Astrocyte (in vitro differentiated cells and primary cell): Measurements from ENCODE around the gene KXD1. TPM values are rescaled to one million over a fixed set of nuclear protein-coding genes. Genes with fewer than 3 reads are reported as not detected.
A peak's percentile ranks its signal among the peaks of the same experiment; 100 is the strongest.

Source experiments
- DNase-seq: peaks from one replicate; pipeline ENCODE4 v3.0.0-alpha.2; 2010; ENCODE audit warnings: low read depth
- FAIRE-seq: peaks from 2 replicates; lab custom pipeline; 2011; peaks lifted over from hg19 to GRCh38; lab: Jason Lieb, UNC
- H2AFZ ChIP-seq: 2 replicates; pipeline ENCODE4 v1.6.0; 2012; ENCODE audit warnings: low read depth, low read length, inconsistent platforms
- H3K27ac ChIP-seq: 2 replicates; pipeline ENCODE4 v1.5.1; 2011; ENCODE audit warnings: low read depth, low read length, inconsistent platforms
- H3K27me3 ChIP-seq: 2 replicates; pipeline ENCODE4 v1.6.0; 2011; ENCODE audit warnings: low read length, inconsistent platforms; ENCODE audit not compliant: insufficient read depth
- H3K36me3 ChIP-seq: 2 replicates; pipeline ENCODE4 v1.5.1; 2011; ENCODE audit warnings: low read length, inconsistent platforms; ENCODE audit not compliant: insufficient read depth
- H3K4me1 ChIP-seq: 2 replicates; pipeline ENCODE4 v1.5.1; 2011; ENCODE audit warnings: low read length, inconsistent platforms; ENCODE audit not compliant: insufficient read depth
- H3K4me2 ChIP-seq: 2 replicates; pipeline ENCODE4 v1.6.0; 2012; ENCODE audit warnings: low read length, inconsistent platforms
- H3K4me3 ChIP-seq: 2 replicates; pipeline ENCODE4 v1.5.1; 2011; ENCODE audit warnings: low read depth, mild to moderate bottlenecking, low read length, inconsistent platforms; ENCODE audit not compliant: insufficient read depth
- H3K79me2 ChIP-seq: 2 replicates; pipeline ENCODE4 v1.6.0; 2012; ENCODE audit warnings: mild to moderate bottlenecking, low read length, inconsistent platforms; ENCODE audit not compliant: insufficient read depth
- H3K9ac ChIP-seq: 2 replicates; pipeline ENCODE4 v1.6.0; 2012; ENCODE audit warnings: mild to moderate bottlenecking, low read length, inconsistent platforms
- H3K9me3 ChIP-seq: 2 replicates; pipeline ENCODE4 v1.5.1; 2012; ENCODE audit warnings: low read depth, mild to moderate bottlenecking, low read length, inconsistent platforms; ENCODE audit not compliant: insufficient read depth
- H4K20me1 ChIP-seq: 2 replicates; pipeline ENCODE4 v1.6.0; 2012; ENCODE audit warnings: low read length, inconsistent platforms; ENCODE audit not compliant: insufficient read depth
- H3K27ac Mint-ChIP-seq: one replicate; pipeline ENCODE4 v1.8.0; 2021; ENCODE audit warnings: mild to moderate bottlenecking, mixed read lengths; ENCODE audit not compliant: unreplicated experiment
- H3K27me3 Mint-ChIP-seq: one replicate; pipeline ENCODE4 v1.8.0; 2021; ENCODE audit warnings: low read depth, mixed read lengths; ENCODE audit not compliant: unreplicated experiment
- H3K36me3 Mint-ChIP-seq: one replicate; pipeline ENCODE4 v1.8.0; 2021; ENCODE audit warnings: low read depth, mixed read lengths; ENCODE audit not compliant: unreplicated experiment
- H3K4me1 Mint-ChIP-seq: one replicate; pipeline ENCODE4 v1.8.0; 2021; ENCODE audit warnings: low read depth, mixed read lengths; ENCODE audit not compliant: unreplicated experiment
- H3K4me3 Mint-ChIP-seq: one replicate; pipeline ENCODE4 v1.8.0; 2021; ENCODE audit warnings: mild to moderate bottlenecking, moderate library complexity, mixed read lengths; ENCODE audit not compliant: unreplicated experiment
- H3K9me3 Mint-ChIP-seq: one replicate; pipeline ENCODE4 v1.8.0; 2021; ENCODE audit warnings: mild to moderate bottlenecking, mixed read lengths; ENCODE audit not compliant: unreplicated experiment
- EZH2 ChIP-seq: IDR thresholded peaks from 2 replicates; pipeline ENCODE4 v1.6.1; 2012; ENCODE audit warnings: mild to moderate bottlenecking, low read length, inconsistent platforms; ENCODE audit not compliant: insufficient read depth
- total RNA-seq: library from RNA; stranded (reverse); gene quantifications from 2 replicates; pipeline ENCODE4 v1.2.1, GENCODE V29; 2021
- TF ChIP-seq, protein P1 (sequence below): IDR thresholded peaks from 2 replicates; pipeline ENCODE4 v1.5.1; 2011; ENCODE audit warnings: low read depth, mild to moderate bottlenecking, inconsistent platforms, low read length, moderate library complexity; ENCODE audit not compliant: insufficient read depth

The KXD1 gene
- total RNA-seq, 1 donor from 2014 or later = 80.2 TPM

DNA sequence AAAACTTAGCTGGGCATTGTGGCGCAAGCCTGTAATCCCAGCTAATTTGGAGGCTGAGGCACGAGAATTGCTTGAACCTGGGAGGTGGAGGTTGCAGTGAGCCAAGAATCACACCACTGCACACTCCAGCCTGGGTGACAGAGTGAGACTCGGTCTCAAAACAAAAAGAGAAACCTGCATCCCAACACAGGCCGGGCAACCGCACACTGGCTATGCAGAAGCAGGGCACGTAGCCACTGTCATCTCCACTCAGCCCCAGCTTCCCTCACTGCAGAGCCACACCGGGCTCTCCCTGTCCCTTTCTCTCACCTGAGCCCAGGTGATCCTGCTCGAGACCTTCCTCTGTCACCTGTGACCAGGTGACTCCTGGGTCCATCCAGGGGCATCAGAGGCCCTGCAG, 47.5 kb upstream of the KXD1 start:
- Histone ChIP-seq H3K9me3 (no peaks in the 10 kb centered on the region), H3K4me1 (peaks cover 14% of the 10 kb centered on the region), H3K79me2 (peaks cover 92% of the 10 kb centered on the region), H2AFZ (no peak overlapping the region), H3K36me3 (no peaks in the 10 kb centered on the region), H3K27ac (no peak overlapping the region), H4K20me1 (peaks cover 98% of the 10 kb centered on the region), H3K27me3 (no peaks in the 10 kb centered on the region), H3K4me2 (no peak overlapping the region), H3K4me3 (no peak overlapping the region), H3K9ac (no peak overlapping the region)
- Mint-ChIP-seq H3K4me3 (no peak overlapping the region), H3K4me1 (peaks cover 26% of the 10 kb centered on the region), H3K27ac (no peak overlapping the region), H3K9me3 (no peaks in the 10 kb centered on the region), H3K27me3 (no peaks in the 10 kb centered on the region), H3K36me3 (peaks cover 5% of the 10 kb centered on the region)
- FAIRE-seq (no peak), DNase-seq (no peak)
- TF ChIP-seq, protein P1, sequence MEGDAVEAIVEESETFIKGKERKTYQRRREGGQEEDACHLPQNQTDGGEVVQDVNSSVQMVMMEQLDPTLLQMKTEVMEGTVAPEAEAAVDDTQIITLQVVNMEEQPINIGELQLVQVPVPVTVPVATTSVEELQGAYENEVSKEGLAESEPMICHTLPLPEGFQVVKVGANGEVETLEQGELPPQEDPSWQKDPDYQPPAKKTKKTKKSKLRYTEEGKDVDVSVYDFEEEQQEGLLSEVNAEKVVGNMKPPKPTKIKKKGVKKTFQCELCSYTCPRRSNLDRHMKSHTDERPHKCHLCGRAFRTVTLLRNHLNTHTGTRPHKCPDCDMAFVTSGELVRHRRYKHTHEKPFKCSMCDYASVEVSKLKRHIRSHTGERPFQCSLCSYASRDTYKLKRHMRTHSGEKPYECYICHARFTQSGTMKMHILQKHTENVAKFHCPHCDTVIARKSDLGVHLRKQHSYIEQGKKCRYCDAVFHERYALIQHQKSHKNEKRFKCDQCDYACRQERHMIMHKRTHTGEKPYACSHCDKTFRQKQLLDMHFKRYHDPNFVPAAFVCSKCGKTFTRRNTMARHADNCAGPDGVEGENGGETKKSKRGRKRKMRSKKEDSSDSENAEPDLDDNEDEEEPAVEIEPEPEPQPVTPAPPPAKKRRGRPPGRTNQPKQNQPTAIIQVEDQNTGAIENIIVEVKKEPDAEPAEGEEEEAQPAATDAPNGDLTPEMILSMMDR = no peak
- no peak for TF ChIP-seq EZH2

DNA sequence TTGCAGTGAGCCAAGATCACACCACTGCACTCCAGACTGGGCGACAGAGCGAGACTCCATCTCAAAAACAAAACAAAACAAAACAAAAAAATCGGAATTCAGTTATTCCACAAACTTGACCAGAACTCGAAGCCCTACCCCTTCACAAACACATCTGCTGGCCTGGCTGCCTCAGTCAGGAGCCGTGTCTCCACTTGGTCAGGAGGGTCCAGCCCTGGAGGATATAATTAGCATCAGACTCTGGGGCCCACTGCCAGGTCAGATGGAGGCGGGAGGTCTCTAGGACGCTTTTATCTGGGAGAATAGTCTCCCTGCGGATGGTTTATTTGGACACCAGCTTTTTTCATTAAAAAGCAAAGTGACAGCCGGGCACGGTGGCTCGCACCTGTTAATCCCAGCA, 43.8 kb upstream of the KXD1 start:
- Histone ChIP-seq H3K9ac (no peak overlapping the region), H3K36me3 (no peaks in the 10 kb centered on the region), H3K27ac (no peak overlapping the region), H3K4me2 (no peak overlapping the region), H3K27me3 (no peaks in the 10 kb centered on the region), H3K4me3 (no peak overlapping the region), H2AFZ (no peak overlapping the region), H3K79me2 (peaks cover 92% of the 10 kb centered on the region), H3K9me3 (no peaks in the 10 kb centered on the region), H4K20me1 (peaks cover 95% of the 10 kb centered on the region), H3K4me1 (peaks cover 12% of the 10 kb centered on the region)
- TF ChIP-seq, protein P1 = no peak
- no peak for TF ChIP-seq EZH2
- H3K4me3 Mint-ChIP-seq = no peak overlapping the region
- FAIRE-seq (no peak), DNase-seq (no peak)
- no peaks in the 10 kb centered on the region for H3K27me3 Mint-ChIP-seq
- H3K36me3 Mint-ChIP-seq = peaks cover 1% of the 10 kb centered on the region
- H3K27ac Mint-ChIP-seq = no peak overlapping the region
- no peaks in the 10 kb centered on the region for H3K9me3 Mint-ChIP-seq
- peaks cover 17% of the 10 kb centered on the region for H3K4me1 Mint-ChIP-seq

DNA sequence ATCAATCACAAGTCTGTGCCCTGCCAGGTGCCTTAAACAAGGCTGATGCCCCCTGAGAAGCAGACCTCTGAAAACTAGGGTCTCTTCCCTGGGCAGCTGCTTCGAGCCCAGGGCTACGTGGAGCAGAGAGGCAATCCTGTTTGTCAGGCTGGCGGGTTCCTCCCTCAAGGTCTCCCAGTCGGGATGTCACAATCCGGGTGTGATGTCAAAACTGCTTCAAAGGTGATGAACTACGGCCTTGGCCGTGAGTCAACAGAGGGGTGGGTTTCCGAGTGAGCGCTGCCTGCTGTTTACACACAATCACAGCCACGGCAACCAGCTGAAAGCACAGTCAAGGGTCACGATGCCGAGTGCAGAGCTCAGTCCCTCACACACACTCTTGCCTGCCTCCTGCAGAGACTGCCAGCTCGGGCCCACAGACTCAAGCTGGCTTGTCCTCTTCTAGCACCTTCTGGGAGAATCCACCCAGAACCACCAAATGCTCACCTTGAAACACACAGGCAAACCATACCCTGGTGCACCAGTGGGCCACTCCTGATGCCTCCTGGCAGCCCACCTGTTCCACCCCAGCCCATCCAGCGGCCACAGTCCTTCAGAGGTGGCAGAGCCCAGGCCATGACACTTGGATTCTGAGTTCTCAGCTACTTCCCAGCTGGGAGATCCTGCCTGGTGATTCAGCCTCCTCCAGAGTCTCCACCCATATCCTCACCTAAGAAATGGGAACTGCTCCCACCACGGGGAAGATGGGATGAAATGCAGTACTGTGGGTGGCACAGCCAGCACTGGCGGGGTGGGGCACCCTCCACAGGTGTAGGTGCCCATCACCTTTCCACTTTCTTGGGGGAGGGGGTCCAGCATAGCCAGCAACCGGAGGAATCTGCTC, 42.6 kb upstream of the KXD1 start:
- peak overlapping the region; percentile 40 for H3K4me3 Mint-ChIP-seq

More for the DNA sequence above, 42.6 kb upstream of the KXD1 start:
- H3K36me3 ChIP-seq = no peaks in the 10 kb centered on the region
- no peaks in the 10 kb centered on the region for H3K27me3 ChIP-seq
- peaks cover 95% of the 10 kb centered on the region for H4K20me1 ChIP-seq
- Mint-ChIP-seq H3K9me3 (no peaks in the 10 kb centered on the region), H3K36me3 (peaks cover 3% of the 10 kb centered on the region), H3K27me3 (no peaks in the 10 kb centered on the region), H3K4me1 (peaks cover 21% of the 10 kb centered on the region), H3K27ac (peak overlapping the region; percentile 69)
- FAIRE-seq (no peak), DNase-seq (no peak)
- no peak overlapping the region for H2AFZ ChIP-seq
- TF ChIP-seq EZH2 = no peak
- TF ChIP-seq, protein P1 = no peak
- H3K4me2 ChIP-seq = peak overlapping the region; percentile 44
- no peaks in the 10 kb centered on the region for H3K9me3 ChIP-seq
- H3K4me1 ChIP-seq = peaks cover 22% of the 10 kb centered on the region
- H3K79me2 ChIP-seq = peaks cover 92% of the 10 kb centered on the region
- peak overlapping the region; percentile 26 for H3K9ac ChIP-seq
- peak overlapping the region; percentile 16 for H3K27ac ChIP-seq
- no peak overlapping the region for H3K4me3 ChIP-seq
